ENCODE measurements around the gene FADS1. TPM values are rescaled to one million over a fixed set of nuclear protein-coding genes. Genes with fewer than 3 reads are reported as not detected.

Gene FADS1
- total RNA-seq, 1 experiment from 2014 or later, result 105 TPM

DNA sequence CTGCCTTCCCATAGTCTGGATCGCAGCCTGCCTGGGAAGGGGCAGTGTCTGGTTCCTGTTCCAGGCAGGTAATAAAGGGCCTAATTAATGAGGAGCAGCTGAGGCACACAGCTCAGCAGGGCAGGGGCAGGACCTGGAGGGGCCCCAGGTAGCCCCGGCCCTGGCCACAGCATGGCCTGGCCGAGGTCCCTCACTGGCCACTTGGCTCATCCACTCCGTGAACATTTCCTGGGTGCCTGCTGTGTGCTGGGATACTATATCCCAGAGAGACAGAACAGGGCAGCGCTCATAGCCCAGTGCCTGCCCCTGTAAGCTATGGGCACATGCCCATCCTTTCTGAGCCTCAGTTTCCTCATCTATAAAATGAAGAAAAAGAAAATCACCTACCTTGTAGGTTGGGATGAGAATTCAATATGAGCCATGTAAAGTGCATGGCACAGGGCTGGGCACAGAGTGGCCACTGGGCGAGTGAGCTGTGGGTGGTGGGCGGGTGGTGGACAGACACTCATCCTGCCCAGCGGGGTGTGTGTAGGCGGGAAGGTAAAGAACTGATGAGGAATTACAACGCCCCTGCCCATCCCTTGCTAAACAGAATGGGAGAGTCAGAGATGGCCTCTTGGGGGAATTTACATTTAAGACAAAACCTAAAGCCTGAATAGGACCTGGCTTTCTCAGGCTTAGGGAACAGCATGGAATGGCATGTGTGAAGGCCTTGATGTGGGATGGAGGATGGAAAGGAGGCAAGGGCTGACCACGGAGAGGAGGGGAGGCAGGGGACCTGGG, 55.2 kb downstream of the FADS1 start:
- DNase-seq (ENCODE audit: low spot score) (no peak), ATAC-seq (no peak)
- Mint-ChIP-seq H3K9me3 (no peaks in the 10 kb centered on the region), H3K4me1 (peaks cover 15% of the 10 kb centered on the region), H3K27me3 (ENCODE audit: low read depth) (peaks cover 3% of the 10 kb centered on the region; the same call in 1 of the 2 replicates), H3K36me3 (no peaks in the 10 kb centered on the region), H3K4me3 (no peak overlapping the region), H3K27ac (no peak overlapping the region)
- ChIA-PET POLR2A (no interaction called here), CTCF (interaction anchor here (0.9 to 3.5 kb wide), 5 partner anchors 9 to 82 kb away, joined by 3 to 16 read pairs (median 5); partner anchors contain the start of gene MYRF)
- TF ChIP-seq, protein P1, sequence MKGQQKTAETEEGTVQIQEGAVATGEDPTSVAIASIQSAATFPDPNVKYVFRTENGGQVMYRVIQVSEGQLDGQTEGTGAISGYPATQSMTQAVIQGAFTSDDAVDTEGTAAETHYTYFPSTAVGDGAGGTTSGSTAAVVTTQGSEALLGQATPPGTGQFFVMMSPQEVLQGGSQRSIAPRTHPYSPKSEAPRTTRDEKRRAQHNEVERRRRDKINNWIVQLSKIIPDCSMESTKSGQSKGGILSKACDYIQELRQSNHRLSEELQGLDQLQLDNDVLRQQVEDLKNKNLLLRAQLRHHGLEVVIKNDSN (CRISPR knock-in tag; IDR thresholded peaks at IDR 0.05), result no peak
- TF ChIP-seq, protein P2, sequence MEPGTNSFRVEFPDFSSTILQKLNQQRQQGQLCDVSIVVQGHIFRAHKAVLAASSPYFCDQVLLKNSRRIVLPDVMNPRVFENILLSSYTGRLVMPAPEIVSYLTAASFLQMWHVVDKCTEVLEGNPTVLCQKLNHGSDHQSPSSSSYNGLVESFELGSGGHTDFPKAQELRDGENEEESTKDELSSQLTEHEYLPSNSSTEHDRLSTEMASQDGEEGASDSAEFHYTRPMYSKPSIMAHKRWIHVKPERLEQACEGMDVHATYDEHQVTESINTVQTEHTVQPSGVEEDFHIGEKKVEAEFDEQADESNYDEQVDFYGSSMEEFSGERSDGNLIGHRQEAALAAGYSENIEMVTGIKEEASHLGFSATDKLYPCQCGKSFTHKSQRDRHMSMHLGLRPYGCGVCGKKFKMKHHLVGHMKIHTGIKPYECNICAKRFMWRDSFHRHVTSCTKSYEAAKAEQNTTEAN (CRISPR knock-in tag; IDR thresholded peaks at IDR 0.05), result no peak
- TF ChIP-seq SMAD3 (CRISPR knock-in tag; IDR thresholded peaks at IDR 0.05; ENCODE audit: borderline replicate concordance) (no peak), ESRRA (CRISPR knock-in tag; IDR thresholded peaks at IDR 0.05; ENCODE audit: borderline replicate concordance) (no peak), HMGA2 (CRISPR knock-in tag; IDR thresholded peaks at IDR 0.05) (no peak), ZNF138 (CRISPR knock-in tag; conservative IDR thresholded peaks at IDR 0.05) (no peak)
- TF ChIP-seq, protein P3, sequence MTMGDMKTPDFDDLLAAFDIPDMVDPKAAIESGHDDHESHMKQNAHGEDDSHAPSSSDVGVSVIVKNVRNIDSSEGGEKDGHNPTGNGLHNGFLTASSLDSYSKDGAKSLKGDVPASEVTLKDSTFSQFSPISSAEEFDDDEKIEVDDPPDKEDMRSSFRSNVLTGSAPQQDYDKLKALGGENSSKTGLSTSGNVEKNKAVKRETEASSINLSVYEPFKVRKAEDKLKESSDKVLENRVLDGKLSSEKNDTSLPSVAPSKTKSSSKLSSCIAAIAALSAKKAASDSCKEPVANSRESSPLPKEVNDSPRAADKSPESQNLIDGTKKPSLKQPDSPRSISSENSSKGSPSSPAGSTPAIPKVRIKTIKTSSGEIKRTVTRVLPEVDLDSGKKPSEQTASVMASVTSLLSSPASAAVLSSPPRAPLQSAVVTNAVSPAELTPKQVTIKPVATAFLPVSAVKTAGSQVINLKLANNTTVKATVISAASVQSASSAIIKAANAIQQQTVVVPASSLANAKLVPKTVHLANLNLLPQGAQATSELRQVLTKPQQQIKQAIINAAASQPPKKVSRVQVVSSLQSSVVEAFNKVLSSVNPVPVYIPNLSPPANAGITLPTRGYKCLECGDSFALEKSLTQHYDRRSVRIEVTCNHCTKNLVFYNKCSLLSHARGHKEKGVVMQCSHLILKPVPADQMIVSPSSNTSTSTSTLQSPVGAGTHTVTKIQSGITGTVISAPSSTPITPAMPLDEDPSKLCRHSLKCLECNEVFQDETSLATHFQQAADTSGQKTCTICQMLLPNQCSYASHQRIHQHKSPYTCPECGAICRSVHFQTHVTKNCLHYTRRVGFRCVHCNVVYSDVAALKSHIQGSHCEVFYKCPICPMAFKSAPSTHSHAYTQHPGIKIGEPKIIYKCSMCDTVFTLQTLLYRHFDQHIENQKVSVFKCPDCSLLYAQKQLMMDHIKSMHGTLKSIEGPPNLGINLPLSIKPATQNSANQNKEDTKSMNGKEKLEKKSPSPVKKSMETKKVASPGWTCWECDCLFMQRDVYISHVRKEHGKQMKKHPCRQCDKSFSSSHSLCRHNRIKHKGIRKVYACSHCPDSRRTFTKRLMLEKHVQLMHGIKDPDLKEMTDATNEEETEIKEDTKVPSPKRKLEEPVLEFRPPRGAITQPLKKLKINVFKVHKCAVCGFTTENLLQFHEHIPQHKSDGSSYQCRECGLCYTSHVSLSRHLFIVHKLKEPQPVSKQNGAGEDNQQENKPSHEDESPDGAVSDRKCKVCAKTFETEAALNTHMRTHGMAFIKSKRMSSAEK (CRISPR knock-in tag; IDR thresholded peaks at IDR 0.05; ENCODE audit: borderline replicate concordance), result no peak

DNA sequence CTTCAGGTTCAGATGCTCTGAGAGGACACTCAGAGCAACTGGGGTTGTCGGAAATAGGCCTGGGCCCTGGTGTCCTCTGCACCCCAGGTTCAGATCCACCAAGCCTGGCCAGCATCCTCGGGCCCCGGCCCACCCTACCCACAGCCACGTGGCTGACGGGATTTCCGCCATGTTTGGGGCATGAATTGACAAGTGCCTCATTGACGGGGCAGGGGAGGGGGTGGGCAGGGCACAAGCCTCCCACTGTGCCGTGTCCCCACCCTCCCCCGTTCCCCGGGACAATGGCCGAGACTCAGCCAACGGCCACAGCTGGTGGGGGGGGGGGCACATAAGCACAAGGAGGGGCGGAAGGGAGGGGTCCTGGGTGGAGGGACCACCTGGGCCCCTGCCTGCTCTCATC, 55.9 kb downstream of the FADS1 start:
- Mint-ChIP-seq H3K27me3 (ENCODE audit: low read depth) (peaks cover 3% of the 10 kb centered on the region; the same call in 1 of the 2 replicates), H3K9me3 (no peaks in the 10 kb centered on the region), H3K4me3 (no peak overlapping the region), H3K4me1 (peaks cover 22% of the 10 kb centered on the region), H3K27ac (no peak overlapping the region), H3K36me3 (no peaks in the 10 kb centered on the region)
- ATAC-seq (no peak), DNase-seq (ENCODE audit: low spot score) (no peak)
- TF ChIP-seq ZNF317 (CRISPR knock-in tag; IDR thresholded peaks at IDR 0.05; ENCODE audit: borderline replicate concordance, low read depth) (no peak), OVOL2 (CRISPR knock-in tag; IDR thresholded peaks at IDR 0.05; ENCODE audit: borderline replicate concordance) (no peak), SP1 (CRISPR knock-in tag; conservative IDR thresholded peaks at IDR 0.05) (no peak), ELF4 (CRISPR knock-in tag; IDR thresholded peaks at IDR 0.05; ENCODE audit: low read depth) (no peak), FOXP1 (CRISPR knock-in tag; IDR thresholded peaks at IDR 0.05; ENCODE audit: borderline replicate concordance) (no peak)
- ChIA-PET POLR2A (no interaction called here), CTCF (interaction anchor here (1.1 to 3.5 kb wide), 4 partner anchors 8 to 27 kb away, joined by 4 to 16 read pairs (median 6); partner anchors contain the start of gene MYRF)

DNA sequence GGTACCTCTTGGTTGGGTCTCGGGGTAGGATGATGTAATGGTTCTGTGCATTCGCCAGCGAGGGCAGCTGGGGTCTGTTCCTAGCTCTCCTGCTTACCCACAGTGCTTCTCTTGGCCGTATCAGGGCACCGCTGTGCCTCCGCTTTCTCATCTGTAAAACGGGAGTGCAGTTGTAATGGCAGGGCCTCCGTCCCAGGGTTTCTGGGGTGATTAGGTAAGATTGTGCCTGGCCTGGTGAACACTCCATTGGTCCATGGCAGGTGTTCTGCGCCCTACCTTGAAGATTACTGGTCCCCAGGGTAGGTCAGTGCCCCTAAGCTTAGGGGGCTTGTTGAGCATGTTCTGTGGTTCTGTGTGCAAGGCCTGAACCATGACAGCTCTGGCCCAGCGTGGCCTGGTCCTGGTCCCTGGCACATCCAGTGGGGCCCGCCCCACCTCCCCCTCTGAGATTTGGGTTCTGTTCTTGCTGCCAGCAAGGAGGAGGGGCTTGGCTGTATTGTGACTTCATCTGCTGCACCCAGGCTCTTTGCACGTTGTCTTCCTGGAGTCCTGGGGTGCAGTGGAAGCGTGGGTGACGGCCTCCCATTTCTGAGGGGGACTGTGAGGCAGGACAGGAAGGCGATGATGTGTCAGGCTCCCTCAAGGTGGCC, 59.5 kb downstream of the FADS1 start:
- H3K9me3 Mint-ChIP-seq, result no peaks in the 10 kb centered on the region
- no peaks in the 10 kb centered on the region for H3K36me3 Mint-ChIP-seq
- H3K4me1 Mint-ChIP-seq, result peaks cover 26% of the 10 kb centered on the region
- H3K27me3 Mint-ChIP-seq (ENCODE audit: low read depth), result peaks cover 20% of the 10 kb centered on the region
- ATAC-seq, result no peak
- H3K4me3 Mint-ChIP-seq, result no peak overlapping the region
- ChIA-PET POLR2A (no interaction called here), CTCF (interaction anchor here (1.7 to 4.6 kb wide), 3 partner anchors 10 to 31 kb away, joined by 4 to 33 read pairs (median 4); no protein-coding TSS in a partner anchor)
- no peak for DNase-seq (ENCODE audit: low spot score)
- H3K27ac Mint-ChIP-seq, result no peak overlapping the region
- no peak for TF ChIP-seq ATF1 (CRISPR knock-in tag; IDR thresholded peaks at IDR 0.05)
- TF ChIP-seq, protein P2 (CRISPR knock-in tag; IDR thresholded peaks at IDR 0.05), result no peak
- no peak for TF ChIP-seq ETV6 (CRISPR knock-in tag; IDR thresholded peaks at IDR 0.05)
- TF ChIP-seq GABPB1 (CRISPR knock-in tag; IDR thresholded peaks at IDR 0.05), result peak; percentile 51; the same call in 1 of the 2 replicates
